Bronchial epithelial cell (primary cell): ENCODE results near the gene CMSS1. TPM values are rescaled to one million over a fixed set of nuclear protein-coding genes. Genes with fewer than 3 reads are reported as not detected.

ENCODE experiments used
- DNase-seq: peaks from one replicate; pipeline ENCODE4 v3.0.0-alpha.2; 2010; ENCODE audit warnings: low read depth
- FAIRE-seq: peaks from 2 replicates; lab custom pipeline; 2011; peaks lifted over from hg19 to GRCh38; lab: Jason Lieb, UNC
- H3K27me3 ChIP-seq: 2 replicates; pipeline ENCODE4 v1.5.1; 2011; ENCODE audit warnings: low read length; ENCODE audit not compliant: control insufficient read depth, insufficient read depth
- H3K36me3 ChIP-seq: 2 replicates; pipeline ENCODE4 v1.5.1; 2011; ENCODE audit warnings: low read length; ENCODE audit not compliant: control insufficient read depth, insufficient read depth
- H3K4me3 ChIP-seq: 2 replicates; pipeline ENCODE4 v1.5.1; 2011; ENCODE audit warnings: mild to moderate bottlenecking, low read depth, low read length, control low read depth
- total RNA-seq: library from RNA; depleted of rRNA; stranded (reverse); fragments of >200 nt; gene quantifications from 2 replicates; pipeline ENCODE4 v1.2.1, GENCODE V29; 2014
- TF ChIP-seq, protein P1 (sequence below): IDR thresholded peaks from 2 replicates; pipeline ENCODE4 v1.5.1; 2011; ENCODE audit warnings: mild to moderate bottlenecking, moderate library complexity, low read length, control low read depth, inconsistent platforms; ENCODE audit not compliant: insufficient read depth, severe bottlenecking

Gene CMSS1
- total RNA-seq, 1 donor from 2014 or later: 21.3 TPM

GRCh38 chr3:100024520-100025303 lies 207.1 kb downstream of the CMSS1 start:
- FAIRE-seq (no peak), DNase-seq (peak; percentile 15)
- H3K27me3 ChIP-seq: no peaks in the 10 kb centered on the region
- H3K36me3 ChIP-seq: no peaks in the 10 kb centered on the region
- TF ChIP-seq, protein P1, sequence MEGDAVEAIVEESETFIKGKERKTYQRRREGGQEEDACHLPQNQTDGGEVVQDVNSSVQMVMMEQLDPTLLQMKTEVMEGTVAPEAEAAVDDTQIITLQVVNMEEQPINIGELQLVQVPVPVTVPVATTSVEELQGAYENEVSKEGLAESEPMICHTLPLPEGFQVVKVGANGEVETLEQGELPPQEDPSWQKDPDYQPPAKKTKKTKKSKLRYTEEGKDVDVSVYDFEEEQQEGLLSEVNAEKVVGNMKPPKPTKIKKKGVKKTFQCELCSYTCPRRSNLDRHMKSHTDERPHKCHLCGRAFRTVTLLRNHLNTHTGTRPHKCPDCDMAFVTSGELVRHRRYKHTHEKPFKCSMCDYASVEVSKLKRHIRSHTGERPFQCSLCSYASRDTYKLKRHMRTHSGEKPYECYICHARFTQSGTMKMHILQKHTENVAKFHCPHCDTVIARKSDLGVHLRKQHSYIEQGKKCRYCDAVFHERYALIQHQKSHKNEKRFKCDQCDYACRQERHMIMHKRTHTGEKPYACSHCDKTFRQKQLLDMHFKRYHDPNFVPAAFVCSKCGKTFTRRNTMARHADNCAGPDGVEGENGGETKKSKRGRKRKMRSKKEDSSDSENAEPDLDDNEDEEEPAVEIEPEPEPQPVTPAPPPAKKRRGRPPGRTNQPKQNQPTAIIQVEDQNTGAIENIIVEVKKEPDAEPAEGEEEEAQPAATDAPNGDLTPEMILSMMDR: no peak
- H3K4me3 ChIP-seq: no peak overlapping the region

- DNase-seq: no peak
- Histone ChIP-seq H3K4me3 (no peak overlapping the region), H3K27me3 (no peaks in the 10 kb centered on the region), H3K36me3 (no peaks in the 10 kb centered on the region)
- TF ChIP-seq, protein P1: no peak
- no peak for FAIRE-seq
These were observed 209.7 kb downstream of the CMSS1 start for GRCh38 chr3:100027321-100027720.

DNA sequence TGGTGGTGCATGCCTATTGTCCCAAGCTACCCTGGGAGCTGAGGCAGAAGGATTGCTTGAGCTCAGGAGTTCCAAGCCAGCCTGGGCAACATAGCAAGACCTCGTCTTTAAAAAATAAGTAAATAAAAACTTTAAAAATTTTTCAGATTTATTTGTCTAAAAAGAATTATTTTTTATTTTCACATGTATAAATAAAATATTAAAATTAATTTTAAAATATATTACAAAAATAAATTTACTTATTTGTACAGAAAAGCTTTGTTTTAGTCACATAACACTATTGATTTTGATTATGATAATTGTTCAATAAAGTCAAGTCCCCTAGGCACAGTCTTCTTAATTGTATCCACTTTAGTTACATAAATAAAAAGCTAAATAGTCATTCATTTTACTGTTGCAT lies 211.4 kb downstream of the CMSS1 start:
- Histone ChIP-seq H3K4me3 (no peak overlapping the region), H3K36me3 (no peaks in the 10 kb centered on the region), H3K27me3 (no peaks in the 10 kb centered on the region)
- FAIRE-seq: no peak
- no peak for DNase-seq
- TF ChIP-seq, protein P1: no peak

DNA sequence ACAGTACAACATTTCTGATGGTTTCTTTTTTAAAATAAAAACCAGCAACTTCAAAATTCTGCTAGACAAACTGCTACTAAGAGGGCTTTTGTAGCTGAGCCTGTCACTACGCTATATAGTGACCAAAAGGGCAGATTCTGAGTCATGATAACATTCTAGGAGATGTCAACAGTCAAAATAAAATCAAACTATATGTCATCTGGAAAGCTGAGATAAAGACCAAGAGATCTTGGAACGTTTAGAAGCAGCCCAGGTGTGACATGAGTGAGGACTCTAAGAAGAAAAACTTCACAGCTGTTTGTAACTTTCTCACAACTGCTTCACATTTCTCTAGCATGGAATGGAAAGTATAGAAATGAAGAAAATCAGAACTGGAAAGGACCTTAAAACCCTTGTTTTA lies 212.0 kb downstream of the CMSS1 start:
- DNase-seq (no peak), FAIRE-seq (no peak)
- Histone ChIP-seq H3K27me3 (no peaks in the 10 kb centered on the region), H3K4me3 (no peak overlapping the region), H3K36me3 (no peaks in the 10 kb centered on the region)
- TF ChIP-seq, protein P1: no peak

DNA sequence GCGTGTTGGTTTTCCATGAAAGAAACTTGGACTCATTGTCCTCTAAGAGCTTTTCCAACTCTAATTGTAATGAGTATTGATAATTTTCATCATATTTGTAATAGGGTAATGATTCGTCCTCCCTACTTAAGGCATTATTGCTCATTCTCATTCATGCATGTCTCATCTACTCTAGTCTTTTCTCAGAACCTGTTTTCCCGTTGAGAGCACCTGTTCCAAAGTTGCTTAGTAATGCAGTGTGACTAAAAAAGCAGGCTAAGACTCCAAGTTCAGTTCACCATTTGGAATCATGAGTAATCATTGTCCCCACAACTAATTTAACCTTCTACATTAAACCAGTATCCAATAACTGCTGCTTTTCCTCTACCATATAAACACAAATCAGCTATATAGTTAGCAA lies 212.7 kb downstream of the CMSS1 start:
- Histone ChIP-seq H3K27me3 (no peaks in the 10 kb centered on the region), H3K4me3 (no peak overlapping the region), H3K36me3 (no peaks in the 10 kb centered on the region)
- TF ChIP-seq, protein P1: no peak
- FAIRE-seq (no peak), DNase-seq (peak; percentile 96)
